ENCODE results near the gene ZNF668.
A peak's percentile ranks its signal among the peaks of the same experiment; 100 is the strongest.

DNA sequence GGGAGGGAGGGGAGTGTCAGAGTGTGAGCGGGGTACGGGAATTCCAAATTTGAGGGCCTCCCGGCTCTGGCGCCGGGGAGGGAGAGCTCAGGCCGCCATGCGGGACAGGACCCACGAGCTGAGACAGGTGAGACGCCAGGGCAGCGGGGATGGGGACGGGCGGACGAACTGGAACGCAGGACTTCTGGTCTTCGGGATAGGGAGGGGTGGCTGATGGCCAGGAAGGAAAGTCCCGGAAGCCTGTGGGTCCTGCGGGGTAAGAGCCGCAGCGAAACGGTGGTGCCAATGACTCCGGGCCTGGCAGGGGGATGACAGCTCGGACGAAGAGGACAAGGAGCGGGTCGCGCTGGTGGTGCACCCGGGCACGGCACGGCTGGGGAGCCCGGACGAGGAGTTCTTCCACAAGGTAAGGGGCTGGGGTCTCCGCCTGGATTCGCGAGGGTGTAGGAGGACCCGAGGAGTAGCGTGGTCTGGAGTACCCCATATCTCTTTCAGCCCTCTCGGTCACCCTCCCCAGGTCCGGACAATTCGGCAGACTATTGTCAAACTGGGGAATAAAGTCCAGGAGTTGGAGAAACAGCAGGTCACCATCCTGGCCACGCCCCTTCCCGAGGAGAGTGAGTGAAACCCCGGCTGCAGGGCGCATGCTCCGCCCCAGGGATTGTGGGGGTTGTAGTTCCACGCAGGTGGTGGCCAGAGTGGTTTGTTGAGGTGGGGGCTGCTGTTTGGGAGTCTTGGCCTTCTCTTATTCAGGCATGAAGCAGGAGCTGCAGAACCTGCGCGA, 40.1 kb downstream of the ZNF668 start:
- TF ChIP-seq CTCF (IDR thresholded peaks at IDR 0.05): no peak
- peak in 2 of 4 donors; percentile 9 to 52 for TF ChIP-seq POLR2A (IDR thresholded peaks at IDR 0.05)
